ENCODE measurements around the gene DIAPH2.

DIAPH2 gene

GRCh38 chrX:97399400-97399799 lies 714.8 kb downstream of the DIAPH2 start:
- peaks cover 29% of the 10 kb centered on the region for H3K4me1 Mint-ChIP-seq
- H3K27me3 Mint-ChIP-seq (ENCODE audit: low read depth, poor library complexity): no peaks in the 10 kb centered on the region
- no peak overlapping the region for H3K27ac Mint-ChIP-seq
- H3K4me3 Mint-ChIP-seq: no peak overlapping the region
- DNase-seq: no peak
- no peaks in the 10 kb centered on the region for H3K9me3 Mint-ChIP-seq
- TF ChIP-seq, protein P1, sequence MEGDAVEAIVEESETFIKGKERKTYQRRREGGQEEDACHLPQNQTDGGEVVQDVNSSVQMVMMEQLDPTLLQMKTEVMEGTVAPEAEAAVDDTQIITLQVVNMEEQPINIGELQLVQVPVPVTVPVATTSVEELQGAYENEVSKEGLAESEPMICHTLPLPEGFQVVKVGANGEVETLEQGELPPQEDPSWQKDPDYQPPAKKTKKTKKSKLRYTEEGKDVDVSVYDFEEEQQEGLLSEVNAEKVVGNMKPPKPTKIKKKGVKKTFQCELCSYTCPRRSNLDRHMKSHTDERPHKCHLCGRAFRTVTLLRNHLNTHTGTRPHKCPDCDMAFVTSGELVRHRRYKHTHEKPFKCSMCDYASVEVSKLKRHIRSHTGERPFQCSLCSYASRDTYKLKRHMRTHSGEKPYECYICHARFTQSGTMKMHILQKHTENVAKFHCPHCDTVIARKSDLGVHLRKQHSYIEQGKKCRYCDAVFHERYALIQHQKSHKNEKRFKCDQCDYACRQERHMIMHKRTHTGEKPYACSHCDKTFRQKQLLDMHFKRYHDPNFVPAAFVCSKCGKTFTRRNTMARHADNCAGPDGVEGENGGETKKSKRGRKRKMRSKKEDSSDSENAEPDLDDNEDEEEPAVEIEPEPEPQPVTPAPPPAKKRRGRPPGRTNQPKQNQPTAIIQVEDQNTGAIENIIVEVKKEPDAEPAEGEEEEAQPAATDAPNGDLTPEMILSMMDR (IDR thresholded peaks at IDR 0.05): no peak
- H3K36me3 Mint-ChIP-seq (ENCODE audit: low read depth): no peaks in the 10 kb centered on the region

DNA sequence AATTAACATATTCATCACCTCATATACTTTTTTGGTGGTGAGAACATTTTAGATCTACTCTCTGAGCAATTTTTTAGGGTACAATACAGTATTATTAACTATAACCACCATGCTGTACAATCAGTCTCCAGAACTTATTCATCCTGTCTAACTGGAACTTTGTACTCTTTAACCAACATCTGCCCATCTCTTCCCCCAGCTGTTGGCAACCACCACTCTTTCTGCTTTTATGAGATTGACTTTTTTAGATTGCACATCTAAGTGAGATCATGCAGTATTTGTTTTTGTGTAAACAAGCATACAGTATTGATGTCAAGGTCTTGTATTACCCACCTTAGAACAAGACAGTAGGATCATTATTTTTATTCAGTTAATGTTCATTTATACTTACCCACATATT lies 715.9 kb downstream of the DIAPH2 start:
- TF ChIP-seq, protein P1 (IDR thresholded peaks at IDR 0.05): no peak
- Mint-ChIP-seq H3K4me3 (no peak overlapping the region), H3K9me3 (no peaks in the 10 kb centered on the region), H3K36me3 (ENCODE audit: low read depth) (no peaks in the 10 kb centered on the region), H3K27me3 (ENCODE audit: low read depth, poor library complexity) (no peaks in the 10 kb centered on the region), H3K27ac (no peak overlapping the region), H3K4me1 (peaks cover 29% of the 10 kb centered on the region)
- no peak for DNase-seq

- peaks cover 29% of the 10 kb centered on the region for H3K4me1 Mint-ChIP-seq
- no peaks in the 10 kb centered on the region for H3K36me3 Mint-ChIP-seq (ENCODE audit: low read depth)
- H3K27ac Mint-ChIP-seq: peak overlapping the region; percentile 77
- DNase-seq: no peak
- no peaks in the 10 kb centered on the region for H3K27me3 Mint-ChIP-seq (ENCODE audit: low read depth, poor library complexity)
- H3K9me3 Mint-ChIP-seq: no peaks in the 10 kb centered on the region
- TF ChIP-seq, protein P1 (IDR thresholded peaks at IDR 0.05): no peak
- peak overlapping the region; percentile 31 for H3K4me3 Mint-ChIP-seq
These were observed 716.5 kb downstream of the DIAPH2 start for GRCh38 chrX:97401154-97401553.

DNA sequence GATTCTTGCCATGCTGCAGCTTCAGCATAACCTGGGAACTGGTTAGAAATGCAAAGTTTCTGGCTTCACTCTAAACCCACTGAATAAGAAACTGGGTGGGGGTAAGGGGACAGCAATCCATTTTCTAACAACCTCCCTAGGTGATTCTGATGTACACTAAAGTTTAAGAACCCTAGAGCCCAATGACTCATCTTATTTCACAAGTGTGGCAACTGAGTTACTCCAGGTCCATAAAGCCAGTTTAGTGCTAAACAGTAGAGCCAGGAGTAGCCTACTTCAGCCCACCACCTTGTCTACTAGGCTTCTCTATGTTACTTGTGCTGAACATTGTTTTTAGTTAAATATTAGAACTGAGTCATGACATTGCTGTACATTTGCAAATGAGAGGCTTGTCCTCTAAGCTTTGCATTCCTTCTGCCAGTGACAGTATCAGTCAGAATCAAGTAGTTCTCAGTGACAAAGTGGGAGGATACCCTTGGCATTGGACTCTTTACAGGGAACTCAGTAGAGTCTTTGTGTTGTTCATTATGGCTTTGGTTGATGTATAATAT lies 717.0 kb downstream of the DIAPH2 start:
- Mint-ChIP-seq H3K36me3 (ENCODE audit: low read depth) (no peaks in the 10 kb centered on the region), H3K27ac (no peak overlapping the region), H3K4me3 (no peak overlapping the region), H3K9me3 (no peaks in the 10 kb centered on the region), H3K27me3 (ENCODE audit: low read depth, poor library complexity) (no peaks in the 10 kb centered on the region), H3K4me1 (peaks cover 29% of the 10 kb centered on the region)
- DNase-seq: no peak
- TF ChIP-seq, protein P1 (IDR thresholded peaks at IDR 0.05): no peak

- Mint-ChIP-seq H3K4me1 (peaks cover 29% of the 10 kb centered on the region), H3K27me3 (ENCODE audit: low read depth, poor library complexity) (no peaks in the 10 kb centered on the region), H3K27ac (no peak overlapping the region), H3K4me3 (no peak overlapping the region), H3K9me3 (no peaks in the 10 kb centered on the region), H3K36me3 (ENCODE audit: low read depth) (no peaks in the 10 kb centered on the region)
- TF ChIP-seq, protein P1 (IDR thresholded peaks at IDR 0.05): no peak
- no peak for DNase-seq
These were observed 717.7 kb downstream of the DIAPH2 start for GRCh38 chrX:97402333-97402732.

DNA sequence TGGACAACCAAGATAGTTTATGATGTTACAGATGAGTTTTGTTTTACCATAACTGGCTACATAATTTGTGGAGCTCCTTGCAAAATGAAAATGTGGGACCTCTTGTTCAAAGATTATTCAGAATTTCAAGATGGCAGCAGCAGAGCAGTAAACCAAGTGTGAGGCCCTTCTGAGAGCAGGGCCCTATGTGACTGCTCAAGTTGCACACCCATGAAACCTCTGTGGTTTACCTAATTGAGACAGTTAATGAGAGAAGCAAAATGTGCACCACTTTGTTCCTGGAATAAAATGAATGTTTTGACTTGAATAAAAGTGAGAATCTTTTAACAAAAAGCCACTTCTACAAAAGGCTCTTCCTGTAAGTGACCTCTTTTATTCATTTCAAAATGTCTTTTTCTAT lies 718.3 kb downstream of the DIAPH2 start:
- DNase-seq: no peak
- Mint-ChIP-seq H3K36me3 (ENCODE audit: low read depth) (no peaks in the 10 kb centered on the region), H3K27ac (peak overlapping the region; percentile 54), H3K4me1 (peaks cover 29% of the 10 kb centered on the region), H3K27me3 (ENCODE audit: low read depth, poor library complexity) (no peaks in the 10 kb centered on the region), H3K4me3 (no peak overlapping the region), H3K9me3 (no peaks in the 10 kb centered on the region)
- TF ChIP-seq, protein P1 (IDR thresholded peaks at IDR 0.05): no peak

Data from nephron progenitor cell (in vitro differentiated cells).